Loucy (cell line): Measurements from ENCODE around the gene CTSS.
"Not testable (repeated sequence)": the region's sequence is repeated elsewhere in the genome, so short reads cannot be mapped to it uniquely, and the experiment has no call there.

Source experiments
- H2AFZ ChIP-seq: fragments of 200-600 bp; sonication (generic); 2 replicates; pipeline ENCODE4 v1.6.0; 2016; ENCODE audit warnings: antibody characterized with exemption, mild to moderate bottlenecking, low read length, moderate library complexity
- H3F3A ChIP-seq: fragments of 200-600 bp; 2 replicates; pipeline ENCODE4 v1.6.0; 2016; ENCODE audit warnings: antibody characterized with exemption, low read depth, mild to moderate bottlenecking
- H3K27me3 ChIP-seq: fragments of 200-600 bp; sonication (generic); 2 replicates; pipeline ENCODE4 v1.6.1; 2014; ENCODE audit warnings: low read length, mild to moderate bottlenecking; ENCODE audit not compliant: insufficient read depth, poor library complexity, severe bottlenecking
- H3K36me3 ChIP-seq: fragments of 200-600 bp; sonication (generic); 2 replicates; pipeline ENCODE4 v1.6.1; 2016; ENCODE audit warnings: low read length; ENCODE audit not compliant: insufficient read depth
- H3K4me1 ChIP-seq: fragments of 200-600 bp; sonication (generic); 2 replicates; pipeline ENCODE4 v1.5.1; 2014; ENCODE audit warnings: low read length, mild to moderate bottlenecking; ENCODE audit not compliant: insufficient read depth, poor library complexity, severe bottlenecking
- H3K4me2 ChIP-seq: fragments of 200-600 bp; sonication (generic); 2 replicates; pipeline ENCODE4 v1.6.0; 2014; ENCODE audit warnings: antibody characterized with exemption, low read length, low read depth, mild to moderate bottlenecking; ENCODE audit not compliant: poor library complexity, severe bottlenecking
- H3K4me3 ChIP-seq: fragments of 200-600 bp; sonication (generic); 2 replicates; pipeline ENCODE4 v1.5.1; 2014; ENCODE audit warnings: low read length, mild to moderate bottlenecking, mixed read lengths; ENCODE audit not compliant: poor library complexity, severe bottlenecking
- H3K79me2 ChIP-seq: fragments of 200-600 bp; sonication (generic); 2 replicates; pipeline ENCODE4 v1.6.1; 2014; ENCODE audit warnings: low read length; ENCODE audit not compliant: insufficient read depth
- H3K9ac ChIP-seq: fragments of 200-600 bp; sonication (generic); 2 replicates; pipeline ENCODE4 v1.6.0; 2014; ENCODE audit warnings: mild to moderate bottlenecking, low read depth, low read length, moderate library complexity; ENCODE audit not compliant: poor library complexity, severe bottlenecking
- H3K9me2 ChIP-seq: fragments of 200-600 bp; sonication (generic); replicated peaks from 2 replicates; pipeline ENCODE4 v1.6.1; 2016; ENCODE audit warnings: low read depth, low read length, mixed read lengths
- H3K9me3 ChIP-seq: fragments of 200-600 bp; sonication (generic); 2 replicates; pipeline ENCODE4 v1.6.1; 2014; ENCODE audit warnings: mild to moderate bottlenecking, antibody characterized with exemption, low read length, low read depth; ENCODE audit not compliant: insufficient read depth
- H4K20me1 ChIP-seq: fragments of 200-600 bp; sonication (generic); 2 replicates; pipeline ENCODE4 v1.6.0; 2014; ENCODE audit warnings: antibody characterized with exemption, low read length, mild to moderate bottlenecking; ENCODE audit not compliant: insufficient read depth, poor library complexity, severe bottlenecking
- EZH2phosphoT487 ChIP-seq: fragments of 200-600 bp; IDR thresholded peaks from 2 replicates; pipeline ENCODE4 v1.6.1; 2018; ENCODE audit warnings: antibody characterized with exemption, mild to moderate bottlenecking, moderate library complexity, borderline replicate concordance
- TF ChIP-seq, protein P1 (sequence below): fragments of 200-600 bp; sonication (generic); conservative IDR thresholded peaks from 2 replicates; pipeline ENCODE4 v1.5.1; 2014; ENCODE audit warnings: mild to moderate bottlenecking, antibody characterized with exemption, low read length

CTSS gene

DNA sequence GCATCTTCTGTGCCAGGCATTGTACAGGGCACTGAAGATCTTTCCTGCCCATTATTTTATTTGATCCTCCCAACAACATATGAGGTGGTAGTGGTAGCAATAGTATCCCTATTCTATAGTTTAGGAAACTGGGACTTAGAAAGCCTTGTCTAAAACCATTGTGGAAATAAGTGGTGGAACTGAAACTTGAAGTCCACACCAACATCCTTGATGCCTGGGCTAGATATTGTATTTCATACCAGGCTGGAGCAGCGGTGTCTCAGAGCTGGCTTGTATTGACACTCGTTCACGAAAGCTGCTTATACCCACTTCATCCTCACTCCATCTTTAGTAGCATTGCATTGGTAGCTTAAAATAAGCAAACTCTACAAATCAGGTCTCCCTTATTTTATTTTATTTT lies 9.7 kb upstream of the CTSS start:
- no peak overlapping the region for H3K4me2 ChIP-seq
- H3K36me3 ChIP-seq = no peaks in the 10 kb centered on the region
- H3K27me3 ChIP-seq = no peaks in the 10 kb centered on the region
- no peak overlapping the region for H3K9ac ChIP-seq
- H3K79me2 ChIP-seq = no peaks in the 10 kb centered on the region
- TF ChIP-seq EZH2phosphoT487 = no peak
- TF ChIP-seq, protein P1, sequence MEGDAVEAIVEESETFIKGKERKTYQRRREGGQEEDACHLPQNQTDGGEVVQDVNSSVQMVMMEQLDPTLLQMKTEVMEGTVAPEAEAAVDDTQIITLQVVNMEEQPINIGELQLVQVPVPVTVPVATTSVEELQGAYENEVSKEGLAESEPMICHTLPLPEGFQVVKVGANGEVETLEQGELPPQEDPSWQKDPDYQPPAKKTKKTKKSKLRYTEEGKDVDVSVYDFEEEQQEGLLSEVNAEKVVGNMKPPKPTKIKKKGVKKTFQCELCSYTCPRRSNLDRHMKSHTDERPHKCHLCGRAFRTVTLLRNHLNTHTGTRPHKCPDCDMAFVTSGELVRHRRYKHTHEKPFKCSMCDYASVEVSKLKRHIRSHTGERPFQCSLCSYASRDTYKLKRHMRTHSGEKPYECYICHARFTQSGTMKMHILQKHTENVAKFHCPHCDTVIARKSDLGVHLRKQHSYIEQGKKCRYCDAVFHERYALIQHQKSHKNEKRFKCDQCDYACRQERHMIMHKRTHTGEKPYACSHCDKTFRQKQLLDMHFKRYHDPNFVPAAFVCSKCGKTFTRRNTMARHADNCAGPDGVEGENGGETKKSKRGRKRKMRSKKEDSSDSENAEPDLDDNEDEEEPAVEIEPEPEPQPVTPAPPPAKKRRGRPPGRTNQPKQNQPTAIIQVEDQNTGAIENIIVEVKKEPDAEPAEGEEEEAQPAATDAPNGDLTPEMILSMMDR = no peak
- H3K4me1 ChIP-seq = peaks cover 19% of the 10 kb centered on the region
- H3K9me2 ChIP-seq = no peaks in the 10 kb centered on the region
- no peaks in the 10 kb centered on the region for H3K9me3 ChIP-seq
- H3F3A ChIP-seq = no peaks in the 10 kb centered on the region
- no peak overlapping the region for H2AFZ ChIP-seq
- H3K4me3 ChIP-seq = no peak overlapping the region
- no peaks in the 10 kb centered on the region for H4K20me1 ChIP-seq

- Histone ChIP-seq H3K9me2 (no peaks in the 10 kb centered on the region), H3K36me3 (no peaks in the 10 kb centered on the region), H2AFZ (no peak overlapping the region), H3K9me3 (no peaks in the 10 kb centered on the region), H3K79me2 (no peaks in the 10 kb centered on the region), H3K4me2 (no peak overlapping the region), H3K4me3 (no peak overlapping the region), H3K27me3 (no peaks in the 10 kb centered on the region), H3K9ac (no peak overlapping the region), H3K4me1 (peaks cover 13% of the 10 kb centered on the region), H4K20me1 (no peaks in the 10 kb centered on the region), H3F3A (no peaks in the 10 kb centered on the region)
- TF ChIP-seq, protein P1 = no peak
- TF ChIP-seq EZH2phosphoT487 = no peak
These were observed 6.7 kb upstream of the CTSS start for GRCh38 chr1:150772326-150772725.

- not testable (repeated sequence) for H3K4me2 ChIP-seq, H3K9me2 ChIP-seq, H3K9me3 ChIP-seq, H2AFZ ChIP-seq, H3F3A ChIP-seq, H3K27me3 ChIP-seq, H3K36me3 ChIP-seq, H3K79me2 ChIP-seq, H3K4me3 ChIP-seq, H4K20me1 ChIP-seq, H3K9ac ChIP-seq
- peaks cover 36% of the 10 kb centered on the region for H3K4me1 ChIP-seq
These were observed 2.1 kb upstream of the CTSS start for GRCh38 chr1:150767704-150768103.

DNA sequence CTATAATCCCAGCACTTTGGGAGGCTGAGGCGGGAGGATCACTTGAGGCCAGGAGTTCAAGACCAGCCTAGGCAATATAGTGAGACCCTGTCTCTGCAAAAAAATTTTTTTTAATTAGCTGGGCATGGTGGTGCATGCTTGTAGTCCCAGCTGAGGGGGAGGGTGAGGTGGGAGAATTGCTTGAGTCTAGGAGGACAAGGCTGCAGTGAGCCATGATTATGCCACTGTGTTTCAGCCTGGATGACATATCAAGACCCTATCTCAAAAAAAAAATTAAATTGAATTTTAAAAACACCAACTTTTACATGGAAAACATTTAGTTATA lies 361 bp upstream of the CTSS start:
- not testable (repeated sequence) for H3K79me2 ChIP-seq, H3F3A ChIP-seq, H3K27me3 ChIP-seq, H4K20me1 ChIP-seq, H3K9me3 ChIP-seq, H3K36me3 ChIP-seq, H3K9me2 ChIP-seq
- Histone ChIP-seq H2AFZ (peak overlapping the region; percentile 98), H3K4me3 (peak overlapping the region; percentile 69), H3K9ac (peak overlapping the region; percentile 59), H3K4me1 (peaks cover 38% of the 10 kb centered on the region), H3K4me2 (peak overlapping the region; percentile 72)
